ENCODE results near the gene CDH4.

DNA sequence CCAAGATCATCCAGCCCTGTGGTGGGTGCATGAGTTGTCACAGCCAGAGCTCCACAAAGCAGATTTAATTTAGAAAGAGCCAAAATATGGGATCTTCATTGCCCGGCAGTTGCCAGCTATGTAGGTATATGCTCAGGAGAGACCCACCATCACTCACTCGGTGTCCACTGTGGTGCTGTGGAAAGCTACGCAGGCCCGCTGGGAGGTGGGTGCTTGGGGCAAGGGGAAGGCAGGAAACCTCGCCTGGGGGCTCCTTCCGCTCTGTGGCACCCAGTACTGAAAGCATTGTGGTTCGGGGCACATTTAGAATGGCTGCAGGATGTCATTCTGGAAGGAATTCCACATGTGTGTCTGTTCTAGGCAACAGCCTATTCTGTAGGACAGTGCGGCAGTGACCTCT is 553.7 kb downstream of the CDH4 start:
- TF ChIP-seq, protein P1, sequence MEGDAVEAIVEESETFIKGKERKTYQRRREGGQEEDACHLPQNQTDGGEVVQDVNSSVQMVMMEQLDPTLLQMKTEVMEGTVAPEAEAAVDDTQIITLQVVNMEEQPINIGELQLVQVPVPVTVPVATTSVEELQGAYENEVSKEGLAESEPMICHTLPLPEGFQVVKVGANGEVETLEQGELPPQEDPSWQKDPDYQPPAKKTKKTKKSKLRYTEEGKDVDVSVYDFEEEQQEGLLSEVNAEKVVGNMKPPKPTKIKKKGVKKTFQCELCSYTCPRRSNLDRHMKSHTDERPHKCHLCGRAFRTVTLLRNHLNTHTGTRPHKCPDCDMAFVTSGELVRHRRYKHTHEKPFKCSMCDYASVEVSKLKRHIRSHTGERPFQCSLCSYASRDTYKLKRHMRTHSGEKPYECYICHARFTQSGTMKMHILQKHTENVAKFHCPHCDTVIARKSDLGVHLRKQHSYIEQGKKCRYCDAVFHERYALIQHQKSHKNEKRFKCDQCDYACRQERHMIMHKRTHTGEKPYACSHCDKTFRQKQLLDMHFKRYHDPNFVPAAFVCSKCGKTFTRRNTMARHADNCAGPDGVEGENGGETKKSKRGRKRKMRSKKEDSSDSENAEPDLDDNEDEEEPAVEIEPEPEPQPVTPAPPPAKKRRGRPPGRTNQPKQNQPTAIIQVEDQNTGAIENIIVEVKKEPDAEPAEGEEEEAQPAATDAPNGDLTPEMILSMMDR (IDR thresholded peaks at IDR 0.05; ENCODE audit: insufficient read depth, low read depth, low read length): no peak
- no peak for TF ChIP-seq EZH2 (IDR thresholded peaks at IDR 0.05; ENCODE audit: insufficient read depth, low read length)

All from astrocyte (in vitro differentiated cells and primary cell).